IgD-negative memory B cell (primary cell): ENCODE results near the gene RASAL1. TPM values are rescaled to one million over a fixed set of nuclear protein-coding genes. Genes with fewer than 3 reads are reported as not detected.
A peak's percentile ranks its signal among the peaks of the same experiment; 100 is the strongest.

ENCODE experiments used
- H3K27ac Mint-ChIP-seq, 3 donors: one replicate each; pipeline ENCODE4 v1.8.0; 2020 to 2022; ENCODE audit warnings: mild to moderate bottlenecking in 3 of 3, mixed read lengths in 3 of 3, moderate library complexity in 1 of 3
- H3K27me3 Mint-ChIP-seq: one replicate; pipeline ENCODE4 v1.8.0; 2021; ENCODE audit warnings: mixed read lengths
- H3K36me3 Mint-ChIP-seq: one replicate; pipeline ENCODE4 v1.8.0; 2020; ENCODE audit warnings: mild to moderate bottlenecking, mixed read lengths
- H3K4me1 Mint-ChIP-seq, 3 donors: one replicate each; pipeline ENCODE4 v1.8.0; 2020 to 2022; ENCODE audit warnings: mixed read lengths in 3 of 3, mild to moderate bottlenecking in 1 of 3
- H3K4me3 Mint-ChIP-seq, 4 donors: one replicate each; pipeline ENCODE4 v1.8.0; 2020 to 2022; ENCODE audit warnings: mild to moderate bottlenecking in 4 of 4, mixed read lengths in 4 of 4, moderate library complexity in 3 of 4
- H3K9me3 Mint-ChIP-seq, 3 donors: one replicate each; pipeline ENCODE4 v1.8.0; 2020 to 2021; ENCODE audit warnings: mixed read lengths in 3 of 3, mild to moderate bottlenecking in 1 of 3
- polyA plus RNA-seq: library from polyadenylated mRNA; unstranded; fragments of 300-500 nt; fragmentation: Illumina TruSeq; gene quantifications from one replicate; pipeline ENCODE4 v1.2.3, GENCODE V29; 2021

Gene RASAL1
- polyA plus RNA-seq, 1 donor from 2014 or later: not detected

GRCh38 chr12:113137861-113138783 is 2.6 kb upstream of the RASAL1 start:
- Mint-ChIP-seq H3K4me1 (peaks cover 6 to 12% (median 7%) of the 10 kb centered on the region in 3 donors), H3K36me3 (no peaks in the 10 kb centered on the region), H3K4me3 (no peak overlapping the region), H3K9me3 (peaks cover 0 to 1% (median 0%) of the 10 kb centered on the region in 3 donors), H3K27me3 (peaks cover 13% of the 10 kb centered on the region), H3K27ac (no peak overlapping the region)

GRCh38 chr12:113136990-113137511 is 1.5 kb upstream of the RASAL1 start:
- H3K9me3 Mint-ChIP-seq: peaks cover 0 to 1% (median 0%) of the 10 kb centered on the region in 3 donors
- H3K27me3 Mint-ChIP-seq: peaks cover 13% of the 10 kb centered on the region
- H3K36me3 Mint-ChIP-seq: no peaks in the 10 kb centered on the region
- peaks cover 4 to 6% (median 4%) of the 10 kb centered on the region in 3 donors for H3K4me1 Mint-ChIP-seq
- peak overlapping the region in 1 of 4 donors; percentile 75 for H3K4me3 Mint-ChIP-seq
- H3K27ac Mint-ChIP-seq: no peak overlapping the region

- no peaks in the 10 kb centered on the region for H3K36me3 Mint-ChIP-seq
- H3K27me3 Mint-ChIP-seq: peaks cover 13% of the 10 kb centered on the region
- peaks cover 0 to 1% (median 0%) of the 10 kb centered on the region in 3 donors for H3K9me3 Mint-ChIP-seq
- H3K4me3 Mint-ChIP-seq: peak overlapping the region; percentile 23 to 75 (median 55)
- H3K27ac Mint-ChIP-seq: peak overlapping the region in 2 of 3 donors; percentile 45 to 53
- H3K4me1 Mint-ChIP-seq: peaks cover 4 to 7% (median 6%) of the 10 kb centered on the region in 3 donors
These were observed 798 bp upstream of the RASAL1 start for GRCh38 chr12:113136128-113136989.

- Mint-ChIP-seq H3K9me3 (peaks cover 0 to 1% (median 0%) of the 10 kb centered on the region in 3 donors), H3K4me3 (no peak overlapping the region), H3K27me3 (peaks cover 13% of the 10 kb centered on the region), H3K27ac (no peak overlapping the region), H3K36me3 (no peaks in the 10 kb centered on the region), H3K4me1 (peaks cover 5 to 18% (median 10%) of the 10 kb centered on the region in 3 donors)
These were observed 1.0 kb downstream of the RASAL1 start for GRCh38 chr12:113134521-113134951.

- H3K4me3 Mint-ChIP-seq: peak overlapping the region in 1 of 4 donors; percentile 52
- peaks cover 13% of the 10 kb centered on the region for H3K27me3 Mint-ChIP-seq
- peaks cover 0 to 1% (median 0%) of the 10 kb centered on the region in 3 donors for H3K9me3 Mint-ChIP-seq
- H3K36me3 Mint-ChIP-seq: no peaks in the 10 kb centered on the region
- peaks cover 8 to 22% (median 15%) of the 10 kb centered on the region in 3 donors for H3K4me1 Mint-ChIP-seq
- no peak overlapping the region for H3K27ac Mint-ChIP-seq
These were observed 1.5 kb downstream of the RASAL1 start for GRCh38 chr12:113134071-113134470.

- no peak overlapping the region for H3K4me3 Mint-ChIP-seq
- H3K36me3 Mint-ChIP-seq: no peaks in the 10 kb centered on the region
- peaks cover 13% of the 10 kb centered on the region for H3K27me3 Mint-ChIP-seq
- no peak overlapping the region for H3K27ac Mint-ChIP-seq
- peaks cover 0 to 1% (median 0%) of the 10 kb centered on the region in 3 donors for H3K9me3 Mint-ChIP-seq
- peaks cover 8 to 24% (median 15%) of the 10 kb centered on the region in 3 donors for H3K4me1 Mint-ChIP-seq
These were observed 1.9 kb downstream of the RASAL1 start for GRCh38 chr12:113133666-113134065.

- Mint-ChIP-seq H3K27me3 (peaks cover 13% of the 10 kb centered on the region), H3K27ac (no peak overlapping the region), H3K4me3 (no peak overlapping the region)
These were observed 2.5 kb downstream of the RASAL1 start for GRCh38 chr12:113133036-113133435.

GRCh38 chr12:113131556-113131955 is 4.0 kb downstream of the RASAL1 start:
- Mint-ChIP-seq H3K36me3 (no peaks in the 10 kb centered on the region), H3K27ac (peak overlapping the region in 1 of 3 donors; percentile 23), H3K4me3 (peak overlapping the region in 2 of 4 donors; percentile 36 to 50), H3K27me3 (peaks cover 11% of the 10 kb centered on the region), H3K4me1 (peaks cover 8 to 27% (median 14%) of the 10 kb centered on the region in 3 donors), H3K9me3 (peaks cover 0 to 1% (median 0%) of the 10 kb centered on the region in 3 donors)

More at GRCh38 chr12:113133036-113133435, 2.5 kb downstream of the RASAL1 start:
- Mint-ChIP-seq H3K9me3 (peaks cover 0 to 1% (median 0%) of the 10 kb centered on the region in 3 donors), H3K4me1 (peaks cover 8 to 27% (median 15%) of the 10 kb centered on the region in 3 donors), H3K36me3 (no peaks in the 10 kb centered on the region)

GRCh38 chr12:113130457-113131135 is 5.0 kb downstream of the RASAL1 start:
- Mint-ChIP-seq H3K4me3 (peak overlapping the region in 2 of 4 donors; percentile 75 to 88), H3K27me3 (peaks cover 4% of the 10 kb centered on the region), H3K36me3 (no peaks in the 10 kb centered on the region), H3K9me3 (peaks cover 0 to 1% (median 0%) of the 10 kb centered on the region in 3 donors), H3K4me1 (peaks cover 8 to 21% (median 12%) of the 10 kb centered on the region in 3 donors), H3K27ac (peak overlapping the region in 1 of 3 donors; percentile 81)

- H3K4me1 Mint-ChIP-seq: peaks cover 8 to 21% (median 12%) of the 10 kb centered on the region in 3 donors
- H3K4me3 Mint-ChIP-seq: peak overlapping the region in 2 of 4 donors; percentile 75 to 88
- H3K36me3 Mint-ChIP-seq: no peaks in the 10 kb centered on the region
- no peaks in the 10 kb centered on the region for H3K9me3 Mint-ChIP-seq
- no peaks in the 10 kb centered on the region for H3K27me3 Mint-ChIP-seq
- H3K27ac Mint-ChIP-seq: peak overlapping the region in 2 of 3 donors; percentile 81 to 92
These were observed 5.7 kb downstream of the RASAL1 start for GRCh38 chr12:113129664-113130456.

GRCh38 chr12:113128802-113129663 is 6.5 kb downstream of the RASAL1 start:
- no peaks in the 10 kb centered on the region for H3K9me3 Mint-ChIP-seq
- H3K4me3 Mint-ChIP-seq: peak overlapping the region in 2 of 4 donors; percentile 28 to 67
- peaks cover 8 to 21% (median 13%) of the 10 kb centered on the region in 3 donors for H3K4me1 Mint-ChIP-seq
- no peaks in the 10 kb centered on the region for H3K27me3 Mint-ChIP-seq
- no peaks in the 10 kb centered on the region for H3K36me3 Mint-ChIP-seq
- H3K27ac Mint-ChIP-seq: peak overlapping the region in 1 of 3 donors; percentile 92

GRCh38 chr12:113127791-113128199 is 7.8 kb downstream of the RASAL1 start:
- Mint-ChIP-seq H3K4me3 (no peak overlapping the region), H3K27me3 (no peaks in the 10 kb centered on the region), H3K9me3 (peaks cover 0 to 5% (median 0%) of the 10 kb centered on the region in 3 donors), H3K4me1 (peaks cover 8 to 21% (median 13%) of the 10 kb centered on the region in 3 donors), H3K27ac (no peak overlapping the region), H3K36me3 (peaks cover 2% of the 10 kb centered on the region)
